LHCN-M2 (cell line): ENCODE data around the gene OTUB2. TPM values are rescaled to one million over a fixed set of nuclear protein-coding genes. Genes with fewer than 3 reads are reported as not detected.

Source experiments
- DNase-seq: peaks from one replicate; pipeline ENCODE4 v3.0.0-alpha.2; 2012; ENCODE audit warnings: low read depth
- total RNA-seq: library from RNA; depleted of rRNA; stranded (reverse); fragments of >200 nt; gene quantifications from 2 replicates; pipeline ENCODE4 v1.2.3, GENCODE V29; 2014

The OTUB2 gene
- total RNA-seq, 1 experiment from 2014 or later = 0.69 TPM

DNA sequence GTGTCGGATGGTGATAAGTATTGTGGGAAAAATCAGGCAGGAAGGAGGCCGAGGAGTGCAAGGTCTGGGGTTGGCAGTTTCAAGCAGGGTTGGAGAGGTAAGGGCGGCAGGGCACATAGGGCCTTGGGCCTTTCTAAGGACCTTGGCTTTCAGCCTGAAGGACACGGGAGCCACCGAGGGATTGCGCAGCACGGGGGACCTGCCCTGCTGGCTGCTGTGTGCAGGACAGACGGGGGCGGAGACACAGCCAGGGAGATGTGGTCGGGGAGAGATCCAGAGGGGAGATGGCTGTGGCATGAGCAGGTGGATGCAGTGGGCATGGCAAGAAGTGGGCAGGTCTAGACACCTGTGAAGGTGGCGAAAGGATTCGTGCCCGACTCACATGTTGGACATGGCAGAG, 14.7 kb downstream of the OTUB2 start:
- DNase-seq = no peak

DNA sequence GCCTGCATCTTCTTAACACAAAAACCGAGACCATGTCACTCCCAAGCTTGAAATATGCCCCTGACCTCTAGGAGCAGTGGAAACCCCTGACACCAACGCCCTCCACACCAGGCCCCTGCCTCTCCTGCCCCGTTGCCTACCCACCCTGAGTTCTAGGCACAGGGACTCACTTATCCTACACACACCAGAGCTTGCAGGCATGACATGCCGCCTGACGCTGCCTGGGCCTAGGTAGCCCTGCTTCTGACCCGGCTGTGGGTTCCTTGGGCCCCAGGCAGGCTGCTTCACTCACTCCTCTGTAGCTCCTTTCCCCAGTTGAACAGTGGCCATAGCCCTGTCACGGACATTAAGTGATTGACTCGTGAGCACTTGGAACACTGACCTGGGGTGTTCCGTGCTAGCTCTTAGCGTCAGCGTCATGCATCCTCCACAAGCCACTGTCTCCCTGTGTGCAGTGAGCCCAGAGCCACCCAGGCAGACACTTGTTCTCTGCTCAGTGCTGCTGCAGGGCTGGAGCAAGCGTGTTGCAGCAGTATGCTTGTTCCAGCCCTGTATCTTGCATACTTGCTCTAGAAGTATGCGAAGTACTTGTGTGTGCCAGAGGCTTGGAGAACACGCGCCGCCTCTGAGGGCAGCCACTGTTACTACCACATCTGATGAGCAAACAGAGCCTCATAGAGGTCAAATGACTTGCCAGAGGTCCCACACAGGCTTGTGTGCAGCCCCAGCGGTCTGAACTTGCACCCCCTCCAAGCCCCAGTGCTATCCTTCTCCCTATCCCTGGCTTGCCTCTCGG, 15.6 kb downstream of the OTUB2 start:
- DNase-seq = peak; percentile 37

DNA sequence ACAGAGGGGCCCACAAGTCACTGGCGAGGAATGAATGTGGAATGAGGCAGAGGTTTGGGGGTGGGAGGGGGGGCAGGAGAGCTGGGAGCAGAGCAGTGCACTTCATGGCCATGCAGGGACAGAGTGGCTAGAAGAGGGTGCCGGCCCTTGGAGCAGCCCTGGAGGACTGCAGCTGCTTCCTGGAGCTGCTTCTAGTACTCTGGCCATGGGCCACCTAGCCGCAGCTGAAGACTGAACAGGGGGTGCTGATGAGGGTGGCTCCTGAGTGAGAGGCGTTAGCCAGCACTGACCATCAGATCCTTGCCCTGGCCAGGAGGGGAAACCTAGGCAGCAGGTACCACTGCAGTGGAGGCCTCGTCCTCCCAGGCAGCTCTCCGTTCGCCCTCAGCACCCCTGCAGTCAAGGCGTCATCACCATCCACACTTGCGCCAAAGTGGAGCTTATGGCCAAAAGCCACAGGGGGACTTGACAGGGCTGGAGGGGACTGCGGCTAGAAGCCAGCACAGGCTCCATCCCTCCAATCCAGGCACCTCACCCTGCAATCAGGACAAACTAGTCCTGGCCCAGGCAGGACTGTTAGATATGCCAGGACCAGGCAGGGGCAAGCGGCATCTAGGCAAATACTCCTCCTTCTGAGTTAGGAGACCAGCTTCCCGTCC, 16.4 kb downstream of the OTUB2 start:
- no peak for DNase-seq

DNA sequence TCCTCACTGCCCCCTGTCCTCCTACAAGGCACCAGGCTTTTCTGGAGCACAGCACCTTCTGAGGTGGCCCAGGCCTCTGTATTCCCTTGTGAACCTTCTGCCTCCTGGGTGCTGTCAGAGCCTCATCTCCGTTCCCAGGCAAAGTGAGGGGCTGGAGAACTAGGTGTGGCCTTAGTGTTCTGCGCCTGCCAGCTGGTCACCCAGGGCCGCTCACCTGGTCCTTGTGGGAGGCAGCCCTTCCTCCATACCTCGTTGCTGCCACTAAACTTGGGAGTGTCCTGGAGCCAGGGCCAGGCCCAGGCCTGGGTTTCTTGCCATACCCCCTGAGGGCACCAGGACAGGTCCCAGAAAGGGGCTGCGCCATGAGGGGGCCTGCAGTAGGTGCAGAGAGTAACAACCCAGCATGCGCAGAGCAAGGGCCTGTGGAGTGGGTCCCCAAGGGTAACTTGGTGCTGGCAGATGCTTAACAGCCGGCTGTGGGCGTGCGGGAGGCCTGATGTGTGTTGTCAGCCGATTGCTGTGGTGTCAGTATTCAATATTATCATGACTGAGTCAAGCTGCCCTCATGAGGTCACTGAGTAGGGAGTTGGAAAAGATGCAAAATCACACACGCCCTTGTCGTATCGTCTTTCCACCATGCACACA, 17.1 kb downstream of the OTUB2 start:
- DNase-seq = peak; percentile 18

DNA sequence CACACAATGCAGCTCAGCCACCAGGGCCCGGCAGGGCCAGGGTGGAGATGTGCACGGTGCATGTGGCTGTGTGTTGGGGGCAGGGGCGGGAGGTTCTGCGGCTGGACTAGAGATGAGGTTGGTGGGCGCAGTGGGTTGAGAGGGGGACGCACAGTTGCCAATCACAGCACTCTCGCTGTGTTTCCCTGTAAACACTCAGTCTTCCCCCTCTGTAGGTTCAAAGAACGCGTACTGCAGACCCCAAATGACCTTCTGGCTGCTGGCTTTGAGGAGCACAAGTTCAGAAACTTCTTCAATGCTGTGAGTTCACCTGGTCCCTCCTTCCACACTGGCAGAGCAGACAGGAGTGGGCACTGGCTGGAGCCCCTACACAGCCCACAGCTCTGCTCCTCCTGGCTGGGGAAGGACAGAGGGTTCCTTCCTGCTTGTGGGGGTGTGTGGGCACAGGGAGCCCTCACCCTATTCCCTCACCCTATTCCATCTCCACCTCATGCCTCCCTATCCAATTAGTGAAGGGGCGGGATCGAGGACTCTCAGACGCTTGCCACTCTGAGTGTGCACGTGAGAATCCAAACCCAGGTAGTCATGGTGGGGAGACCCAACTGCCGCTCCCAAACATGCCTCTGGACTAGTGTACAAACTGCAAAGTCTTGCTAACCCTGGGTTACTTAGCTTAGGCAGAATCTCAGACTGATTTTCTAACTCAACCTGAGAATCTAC, 17.8 kb downstream of the OTUB2 start:
- DNase-seq = no peak

DNA sequence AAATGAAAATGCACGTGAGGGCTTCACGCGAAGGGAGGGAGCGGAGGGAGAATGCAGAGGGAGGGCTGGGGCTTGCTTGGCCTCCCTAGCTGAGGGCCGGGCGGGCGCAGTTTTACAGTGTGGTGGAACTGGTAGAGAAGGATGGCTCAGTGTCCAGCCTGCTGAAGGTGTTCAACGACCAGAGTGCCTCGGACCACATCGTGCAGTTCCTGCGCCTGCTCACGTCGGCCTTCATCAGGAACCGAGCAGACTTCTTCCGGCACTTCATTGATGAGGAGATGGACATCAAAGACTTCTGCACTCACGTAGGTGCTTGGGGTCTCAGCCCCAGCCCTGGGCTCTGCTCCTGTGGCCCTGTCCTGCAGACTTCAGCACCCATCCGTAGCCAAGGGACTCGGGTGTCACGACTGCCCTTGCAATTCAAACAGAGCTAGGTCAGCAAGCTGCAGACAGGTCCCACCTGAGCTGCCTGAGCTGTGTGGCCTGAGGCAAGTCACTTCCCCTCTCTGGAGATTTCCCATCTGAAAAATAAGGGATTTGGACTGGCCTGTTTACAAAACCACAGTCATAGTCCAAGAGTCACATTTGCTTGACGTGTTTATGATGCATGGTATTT, 18.4 kb downstream of the OTUB2 start:
- DNase-seq = no peak

DNA sequence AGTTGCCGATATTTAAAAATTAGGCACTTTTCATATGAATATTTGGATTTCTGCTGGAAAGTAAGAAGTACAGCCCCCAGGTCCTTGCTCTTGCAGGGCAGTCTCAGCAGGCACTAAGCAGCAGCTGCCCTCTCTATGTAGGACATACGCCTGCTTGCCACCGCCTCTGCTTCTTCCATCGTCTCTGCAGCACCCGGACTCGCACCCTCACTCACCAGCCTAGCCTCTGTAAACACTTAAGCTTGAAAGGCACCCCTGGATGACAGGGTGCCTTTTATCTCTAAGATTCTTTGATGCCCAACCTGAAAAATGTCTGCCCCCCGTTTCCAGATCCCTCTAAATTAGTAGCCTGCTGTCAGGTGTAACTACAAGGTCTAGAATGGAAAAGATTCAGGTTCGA, 19.0 kb downstream of the OTUB2 start:
- no peak for DNase-seq

DNA sequence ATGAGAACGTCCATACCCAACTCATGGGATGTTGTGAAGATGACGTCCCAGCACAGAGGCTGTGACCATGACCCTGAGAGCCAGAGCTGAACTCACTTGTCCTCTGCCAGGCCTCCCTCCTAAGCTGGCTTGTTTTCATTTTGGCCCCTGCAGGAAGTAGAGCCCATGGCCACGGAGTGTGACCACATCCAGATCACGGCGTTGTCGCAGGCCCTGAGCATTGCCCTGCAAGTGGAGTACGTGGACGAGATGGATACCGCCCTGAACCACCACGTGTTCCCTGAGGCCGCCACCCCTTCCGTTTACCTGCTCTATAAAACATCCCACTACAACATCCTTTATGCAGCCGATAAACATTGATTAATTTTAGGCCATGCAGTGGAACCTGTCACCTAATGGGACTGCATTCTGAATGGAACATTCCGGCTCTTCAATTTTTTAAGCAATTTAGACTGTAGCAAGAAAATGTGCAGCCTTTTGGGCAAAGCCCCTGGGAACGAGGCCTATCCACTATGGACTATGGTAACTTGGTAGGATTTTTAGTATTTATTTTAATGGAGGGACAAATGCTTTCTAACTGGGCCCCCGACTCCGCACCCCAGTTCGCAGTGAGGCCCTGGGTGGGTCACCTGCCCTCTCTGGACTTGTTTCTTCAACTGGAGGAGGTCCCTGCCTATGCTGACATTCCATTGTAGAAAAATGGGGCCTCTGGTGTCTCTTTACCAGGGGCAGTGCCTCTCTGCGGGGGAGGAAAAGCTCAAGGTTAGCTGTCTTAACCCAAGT, 19.6 kb downstream of the OTUB2 start:
- DNase-seq = no peak

DNA sequence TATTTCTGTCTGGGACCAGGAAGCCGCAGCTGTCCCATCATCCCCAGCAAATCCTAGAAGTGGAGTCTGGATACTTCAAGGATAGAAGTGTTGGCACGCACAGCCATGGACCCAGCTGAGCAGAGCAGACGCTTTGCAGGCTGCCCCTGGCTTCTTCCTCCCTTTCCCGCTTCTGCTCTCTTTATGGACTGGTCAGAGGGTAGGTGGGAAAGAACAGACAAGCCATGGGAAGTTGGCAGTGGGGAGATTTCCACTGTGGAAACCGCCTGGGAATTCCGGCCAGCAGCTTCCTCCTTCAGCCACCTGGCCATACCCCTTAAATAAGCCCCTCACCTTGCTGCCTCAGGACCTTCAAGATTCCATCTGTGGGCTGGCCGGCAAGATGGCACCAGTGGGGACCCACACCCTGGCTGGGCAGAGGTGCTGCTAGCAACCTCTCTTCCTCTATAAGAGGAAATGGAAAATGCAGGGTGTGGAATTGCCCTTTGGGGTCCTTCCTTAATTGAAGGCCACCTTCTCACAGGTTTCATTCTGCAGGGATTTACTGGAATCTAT, 20.6 kb downstream of the OTUB2 start:
- no peak for DNase-seq

DNA sequence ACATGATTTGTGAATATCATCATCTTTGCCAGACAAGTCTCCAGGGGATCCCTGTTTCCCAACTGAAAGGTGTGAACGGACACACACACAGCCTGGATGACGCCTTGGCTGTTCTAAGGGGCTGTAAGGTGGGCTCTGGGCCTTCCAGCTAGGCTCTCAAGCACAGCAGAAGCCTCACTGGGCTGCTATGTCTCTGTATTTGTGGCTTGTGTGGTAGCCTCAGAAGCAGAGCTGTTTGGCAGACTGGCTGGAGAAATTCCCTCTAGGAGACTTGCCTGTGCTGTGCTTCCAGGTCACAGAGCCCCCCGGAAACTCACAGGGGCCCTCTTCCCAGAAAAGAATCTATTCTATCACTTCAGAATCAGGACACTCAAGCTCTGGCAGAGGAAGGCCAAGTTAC, 21.4 kb downstream of the OTUB2 start:
- no peak for DNase-seq

DNA sequence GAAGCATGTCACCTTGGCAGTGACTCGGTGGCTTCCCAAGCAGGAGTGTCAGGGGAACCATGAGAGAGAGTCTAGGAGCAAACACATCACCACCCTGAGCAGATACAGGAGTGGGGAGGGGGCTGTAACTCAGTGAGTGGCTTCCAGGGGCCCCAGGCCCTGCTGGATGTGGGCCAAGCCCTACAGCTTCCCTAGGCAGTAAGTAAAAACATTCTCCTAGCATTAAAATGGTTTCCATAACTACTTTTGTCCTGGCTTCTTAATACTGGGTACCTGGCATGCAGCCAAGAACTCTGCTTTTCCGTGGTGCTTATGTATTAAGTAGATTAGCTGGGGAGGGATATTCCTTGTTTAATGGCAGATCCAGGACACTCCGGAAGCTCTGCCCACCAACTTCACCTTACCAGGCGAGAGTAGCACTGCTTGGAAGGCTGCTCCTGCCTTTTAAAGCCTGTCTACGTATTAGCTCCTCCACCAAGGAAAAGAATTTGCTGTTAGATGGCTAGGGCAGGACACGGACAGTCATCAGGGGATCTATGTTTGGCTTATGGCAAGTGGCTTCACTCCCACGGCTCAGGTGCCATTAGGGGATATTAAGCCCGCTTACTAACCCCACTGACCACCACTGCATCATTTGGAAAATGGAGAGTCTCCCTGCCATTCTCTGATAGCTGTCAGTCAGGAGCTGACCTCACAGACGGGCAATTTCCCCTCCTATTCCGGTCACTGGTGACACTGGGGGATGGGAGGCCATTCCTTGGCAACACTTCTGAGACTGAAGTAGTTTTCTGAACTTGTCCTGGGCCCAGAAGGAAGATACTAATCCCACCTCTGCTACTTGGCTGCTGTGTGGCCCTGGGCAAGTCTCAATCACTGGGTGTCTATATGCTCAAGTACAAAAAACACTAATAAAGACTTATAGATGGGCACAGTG, 22.8 kb downstream of the OTUB2 start:
- no peak for DNase-seq

DNA sequence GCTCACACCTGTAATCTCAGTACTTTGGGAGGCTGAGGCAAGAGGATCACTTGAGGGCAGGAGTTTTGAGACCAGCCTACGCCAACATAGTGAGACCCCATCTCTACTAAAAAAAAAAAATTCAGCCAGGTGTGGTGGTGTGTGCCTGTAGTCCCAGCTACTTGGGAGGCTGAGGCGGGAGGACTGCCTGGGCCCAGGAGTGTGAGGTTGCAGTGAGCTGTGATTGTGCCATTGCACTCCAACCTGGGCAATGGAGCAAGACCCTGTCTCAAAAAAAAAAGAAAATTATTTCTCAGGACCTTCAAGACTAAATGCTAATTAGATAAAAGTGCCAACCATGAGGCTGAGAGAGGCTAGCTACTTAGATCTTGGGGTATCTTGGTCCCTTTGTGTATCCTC, 23.5 kb downstream of the OTUB2 start:
- no peak for DNase-seq

DNA sequence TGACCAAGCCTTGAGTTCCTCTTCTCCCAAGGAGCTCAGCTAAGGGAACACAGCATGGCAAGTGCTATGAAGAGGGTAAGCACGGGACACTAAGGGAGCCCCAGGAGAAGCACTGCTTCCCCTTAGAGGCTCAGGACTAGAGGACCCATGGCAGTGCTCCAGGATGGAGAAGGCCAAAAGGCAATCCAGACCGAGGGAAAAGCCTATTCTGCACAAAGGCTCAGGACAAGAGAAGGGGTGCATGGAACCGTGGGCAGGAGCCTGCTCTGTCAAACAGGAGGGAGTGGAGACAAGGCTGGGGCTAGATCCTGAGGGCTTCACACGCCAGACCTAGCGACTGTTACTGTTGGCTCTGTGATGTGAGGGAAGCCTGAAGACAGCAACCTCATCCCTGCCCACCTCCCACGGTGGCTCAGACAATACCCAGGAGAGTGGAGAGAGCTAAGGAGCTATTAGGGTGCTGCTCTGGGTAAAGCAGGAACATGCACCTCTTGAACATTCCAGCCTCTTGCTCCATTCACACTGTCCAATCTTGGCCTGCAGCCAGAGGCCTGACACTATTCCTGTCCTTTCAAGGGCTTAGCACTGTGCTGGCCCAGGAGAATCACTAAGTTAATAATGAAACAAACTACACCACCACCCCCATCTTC, 24.2 kb downstream of the OTUB2 start:
- no peak for DNase-seq

DNA sequence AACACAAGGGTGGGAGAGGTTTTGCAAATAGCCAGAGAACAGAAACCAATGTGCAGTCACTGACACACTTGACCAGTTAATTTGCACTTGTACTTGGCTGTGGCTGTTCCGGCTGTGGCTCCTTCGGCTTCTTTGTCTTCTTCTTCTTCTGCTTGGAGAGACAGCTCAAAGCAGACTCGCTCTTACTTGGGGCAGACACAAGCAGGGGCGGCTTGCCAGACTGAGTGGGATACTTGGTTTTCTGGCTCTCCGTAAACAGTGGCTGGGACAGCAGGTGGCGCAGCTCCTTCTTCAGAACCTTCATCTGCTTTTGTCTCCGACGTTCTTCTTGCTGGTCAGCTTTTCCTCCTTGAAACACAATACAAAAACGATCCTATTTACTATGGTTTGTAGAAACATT, 25.0 kb downstream of the OTUB2 start:
- DNase-seq = no peak

DNA sequence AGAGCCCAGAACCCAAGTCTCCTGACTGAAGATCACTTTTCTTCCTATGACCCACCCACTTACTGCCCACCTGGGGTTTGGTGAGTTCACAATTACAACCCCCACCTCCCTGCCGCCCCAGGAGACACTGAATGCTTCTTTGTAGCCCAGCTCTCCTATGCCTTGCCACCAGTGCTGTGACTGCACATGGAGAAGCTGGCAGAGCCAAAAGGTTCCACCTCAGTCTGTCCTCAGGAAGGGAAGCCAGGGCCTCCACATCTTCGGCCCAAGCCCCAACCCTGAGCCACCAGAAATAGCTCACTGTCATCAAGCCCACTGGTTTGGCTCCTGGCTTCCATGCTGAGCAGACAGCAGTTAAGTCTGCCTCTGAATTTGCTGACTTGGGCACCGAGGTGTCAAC, 25.6 kb downstream of the OTUB2 start:
- no peak for DNase-seq

DNA sequence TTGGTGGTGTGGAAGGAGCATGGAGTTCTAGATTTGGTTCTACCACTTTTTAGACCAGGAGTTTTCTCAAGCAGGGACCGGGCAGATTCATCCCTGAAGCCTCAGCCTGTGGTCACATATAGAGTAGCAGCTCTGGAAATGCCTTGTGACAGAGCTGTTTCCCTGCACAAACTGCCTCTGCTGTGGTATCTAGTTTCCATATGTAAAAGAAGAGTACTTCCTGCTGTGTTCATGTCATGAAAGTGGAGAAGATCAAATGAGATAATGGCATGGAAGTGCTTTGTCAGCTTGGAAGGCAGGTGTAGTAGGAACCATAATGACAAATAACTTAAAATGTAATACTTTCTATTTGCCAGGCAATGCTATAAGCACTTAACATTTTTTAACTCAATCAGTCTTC, 26.1 kb downstream of the OTUB2 start:
- DNase-seq = no peak

DNA sequence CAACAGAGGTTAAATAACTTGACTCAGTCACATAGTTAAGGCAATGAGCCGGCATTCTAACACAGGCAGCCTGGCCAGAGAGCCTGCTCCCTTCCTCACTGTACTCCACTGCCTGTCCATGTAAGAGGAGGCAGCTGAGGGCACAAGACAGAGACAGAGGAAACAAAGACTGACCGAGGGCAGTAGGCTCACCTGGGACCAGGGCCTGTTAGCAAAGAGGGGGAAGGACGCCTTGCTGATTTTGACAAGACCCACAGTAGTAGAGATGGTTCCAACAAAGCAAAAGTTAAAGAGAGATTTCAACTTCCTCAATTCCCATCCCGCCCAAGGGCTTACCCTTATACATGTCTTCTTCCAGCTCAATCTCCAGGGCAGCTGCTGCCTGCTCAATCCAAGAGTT, 26.5 kb downstream of the OTUB2 start:
- no peak for DNase-seq

DNA sequence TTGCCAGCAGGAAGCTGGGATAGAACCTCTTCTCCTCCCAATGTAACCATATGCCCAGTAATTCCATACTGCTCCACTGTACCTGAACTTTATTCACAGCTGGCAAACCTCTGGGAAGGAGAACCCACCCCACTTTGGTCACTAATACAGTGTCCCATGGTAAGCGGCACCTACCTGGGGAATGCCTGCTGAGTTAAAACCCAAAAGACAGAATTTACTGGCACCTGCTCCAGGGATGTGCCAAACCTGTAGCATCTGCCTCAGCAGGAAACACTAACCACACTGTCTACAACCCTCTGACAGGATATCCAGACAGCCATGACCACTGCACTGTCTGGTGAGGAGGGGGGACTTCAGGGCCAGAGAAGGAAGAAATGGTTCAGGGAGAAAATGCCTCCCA, 28.3 kb downstream of the OTUB2 start:
- DNase-seq = no peak

DNA sequence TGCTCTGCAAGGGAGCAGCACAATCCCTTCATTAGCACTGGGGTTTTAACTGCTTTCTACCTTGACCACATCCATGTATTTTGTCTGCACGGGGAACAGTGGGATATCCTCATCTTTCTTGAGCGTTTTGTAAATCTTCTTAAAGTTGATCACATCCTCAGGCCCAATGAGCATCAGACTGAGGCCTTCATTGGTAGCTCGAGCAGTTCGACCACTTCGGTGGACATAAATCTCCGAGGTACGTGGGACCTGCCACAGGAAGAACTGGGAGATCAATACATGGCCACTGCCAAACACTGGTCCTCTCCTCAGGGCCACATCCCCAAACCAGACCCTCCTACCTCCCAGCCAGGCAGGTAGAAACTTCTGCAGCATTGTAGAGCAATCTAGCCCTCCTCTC, 28.8 kb downstream of the OTUB2 start:
- no peak for DNase-seq
